GM12873 (cell line): ENCODE measurements around the gene LARGE1.

ENCODE experiments used
- TF ChIP-seq, protein P1 (sequence below): IDR thresholded peaks from 2 replicates; pipeline ENCODE4 v1.5.1; 2012; ENCODE audit warnings: low read depth, mild to moderate bottlenecking, moderate library complexity, low read length, control low read depth; ENCODE audit not compliant: insufficient read depth; ENCODE audit errors: missing control alignments

The LARGE1 gene

DNA sequence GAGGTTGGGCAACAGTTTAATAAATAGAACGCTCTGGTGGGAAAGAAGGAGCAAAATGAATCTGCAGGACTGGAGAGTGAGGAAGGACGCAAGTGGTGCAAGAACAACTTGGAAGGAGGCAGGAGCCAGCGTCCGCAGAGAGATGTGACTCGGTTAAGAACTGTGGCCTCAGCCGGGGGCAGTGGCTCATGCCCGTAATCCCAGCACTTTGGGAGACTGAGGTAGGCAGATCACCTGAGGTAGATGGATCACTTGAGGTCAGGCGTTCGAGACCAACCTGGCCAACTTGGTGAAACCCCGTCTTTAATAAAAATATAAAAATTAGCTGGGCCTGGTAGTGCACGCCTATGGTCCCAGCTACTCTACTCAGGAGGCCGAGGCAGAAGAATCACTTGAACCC, 319.7 kb downstream of the LARGE1 start:
- TF ChIP-seq, protein P1, sequence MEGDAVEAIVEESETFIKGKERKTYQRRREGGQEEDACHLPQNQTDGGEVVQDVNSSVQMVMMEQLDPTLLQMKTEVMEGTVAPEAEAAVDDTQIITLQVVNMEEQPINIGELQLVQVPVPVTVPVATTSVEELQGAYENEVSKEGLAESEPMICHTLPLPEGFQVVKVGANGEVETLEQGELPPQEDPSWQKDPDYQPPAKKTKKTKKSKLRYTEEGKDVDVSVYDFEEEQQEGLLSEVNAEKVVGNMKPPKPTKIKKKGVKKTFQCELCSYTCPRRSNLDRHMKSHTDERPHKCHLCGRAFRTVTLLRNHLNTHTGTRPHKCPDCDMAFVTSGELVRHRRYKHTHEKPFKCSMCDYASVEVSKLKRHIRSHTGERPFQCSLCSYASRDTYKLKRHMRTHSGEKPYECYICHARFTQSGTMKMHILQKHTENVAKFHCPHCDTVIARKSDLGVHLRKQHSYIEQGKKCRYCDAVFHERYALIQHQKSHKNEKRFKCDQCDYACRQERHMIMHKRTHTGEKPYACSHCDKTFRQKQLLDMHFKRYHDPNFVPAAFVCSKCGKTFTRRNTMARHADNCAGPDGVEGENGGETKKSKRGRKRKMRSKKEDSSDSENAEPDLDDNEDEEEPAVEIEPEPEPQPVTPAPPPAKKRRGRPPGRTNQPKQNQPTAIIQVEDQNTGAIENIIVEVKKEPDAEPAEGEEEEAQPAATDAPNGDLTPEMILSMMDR = no peak

DNA sequence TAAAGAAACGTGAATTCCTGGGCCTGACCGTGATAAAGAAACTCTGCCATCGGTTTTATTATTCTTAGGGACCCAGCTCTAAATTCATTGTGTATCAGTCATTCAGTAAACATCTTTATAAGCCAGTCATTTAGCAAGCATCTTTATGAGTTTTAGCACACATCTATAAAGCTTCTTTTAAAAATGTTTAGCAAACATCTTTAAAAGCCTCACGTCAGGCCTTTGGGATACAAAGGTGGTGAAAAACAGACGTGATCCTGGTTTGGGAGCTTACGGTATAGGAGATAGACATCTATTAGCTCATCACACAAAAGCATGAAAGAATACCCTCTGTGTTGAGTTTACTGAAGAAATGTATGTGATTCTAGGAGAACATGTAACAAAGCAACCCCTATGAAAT, 320.2 kb downstream of the LARGE1 start:
- TF ChIP-seq, protein P1 = no peak

DNA sequence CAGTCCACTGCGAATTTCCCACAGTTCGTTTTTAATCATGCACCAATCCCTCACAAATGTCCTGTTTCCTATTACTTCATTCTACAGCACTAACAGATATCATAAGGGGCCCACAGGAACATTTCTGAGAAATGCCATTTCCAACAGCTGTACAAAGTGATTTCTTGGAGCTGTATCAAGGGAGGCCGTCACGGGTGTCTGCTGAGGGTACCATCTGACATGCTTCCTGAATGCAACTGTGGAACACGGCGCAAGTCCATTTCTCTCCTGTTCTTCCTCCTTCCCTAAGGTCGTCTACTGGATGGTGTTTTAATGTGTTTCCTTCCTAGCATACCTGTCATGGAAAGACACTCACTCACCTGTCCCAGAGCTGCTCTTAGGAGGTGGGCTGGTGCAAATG, 320.7 kb downstream of the LARGE1 start:
- TF ChIP-seq, protein P1 = no peak

DNA sequence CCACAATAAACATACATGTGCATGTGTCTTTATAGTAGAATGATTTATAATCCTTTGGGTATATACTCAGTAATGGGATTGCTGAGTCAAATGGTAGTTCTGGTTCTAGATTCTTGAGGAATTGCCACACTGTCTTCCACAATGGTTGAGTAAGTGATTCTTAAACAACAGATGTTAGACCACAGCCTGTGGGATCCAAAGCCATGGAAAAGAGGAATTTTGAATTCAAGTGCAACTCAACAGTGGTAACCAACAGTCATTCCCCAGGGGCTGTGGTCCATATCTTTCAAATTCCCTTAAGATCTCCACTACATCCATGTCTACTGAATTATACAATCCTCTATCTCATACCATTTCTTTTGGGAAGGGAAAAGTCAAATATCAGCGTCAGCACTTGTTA, 321.5 kb downstream of the LARGE1 start:
- TF ChIP-seq, protein P1 = no peak

DNA sequence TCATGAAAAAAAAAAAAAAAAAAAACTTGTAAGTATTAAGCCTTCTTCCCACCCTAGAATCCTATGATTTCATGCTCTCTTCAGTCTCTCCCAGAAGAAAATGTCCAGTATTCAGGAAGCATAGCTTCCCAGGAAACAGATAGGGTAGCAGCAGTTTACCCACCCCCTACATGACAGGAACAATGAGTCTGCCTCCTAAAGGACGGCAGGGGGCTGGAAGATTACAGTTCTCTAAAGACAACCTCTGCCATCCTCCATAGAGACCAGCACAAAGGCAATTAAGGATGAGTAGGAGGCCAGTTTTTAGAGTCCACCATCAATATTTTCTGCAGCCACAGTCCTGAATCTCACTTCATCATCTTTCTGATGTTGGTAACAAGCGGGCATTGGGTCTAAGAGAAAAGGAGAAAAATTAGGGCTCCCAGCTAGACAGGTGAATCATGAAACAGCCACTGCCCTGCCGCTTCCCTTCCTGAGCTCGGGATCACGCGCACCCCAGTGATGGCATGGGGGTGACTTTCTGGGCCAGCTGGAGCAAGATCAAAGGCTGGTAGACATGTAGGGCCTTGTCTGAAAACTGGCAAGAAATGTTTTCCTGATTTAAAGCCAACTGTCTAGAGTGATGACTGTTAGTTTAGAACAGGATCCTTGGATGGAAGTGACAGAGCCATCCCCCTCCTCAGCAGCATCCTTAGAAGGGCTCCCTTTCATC, 322.8 kb downstream of the LARGE1 start:
- TF ChIP-seq, protein P1 = no peak

DNA sequence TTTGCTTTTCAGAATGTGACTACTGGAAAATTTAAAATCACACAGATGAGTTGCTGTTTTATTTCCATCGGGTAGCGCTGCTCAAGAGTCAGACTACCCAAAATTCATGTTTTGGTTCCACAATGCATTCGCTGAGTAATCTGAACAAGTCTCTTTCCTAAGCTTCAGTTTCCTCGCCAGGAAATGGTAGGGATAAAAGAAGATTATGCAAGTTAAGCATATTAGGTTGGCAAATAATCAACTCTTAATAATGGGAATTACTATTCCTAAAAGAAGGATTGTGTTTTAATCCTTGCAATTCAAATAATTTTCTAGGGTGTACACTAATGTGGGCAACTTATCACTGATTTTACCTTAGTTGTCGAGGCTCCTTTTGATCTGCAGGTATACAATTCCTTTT, 326.5 kb downstream of the LARGE1 start:
- TF ChIP-seq, protein P1 = no peak

DNA sequence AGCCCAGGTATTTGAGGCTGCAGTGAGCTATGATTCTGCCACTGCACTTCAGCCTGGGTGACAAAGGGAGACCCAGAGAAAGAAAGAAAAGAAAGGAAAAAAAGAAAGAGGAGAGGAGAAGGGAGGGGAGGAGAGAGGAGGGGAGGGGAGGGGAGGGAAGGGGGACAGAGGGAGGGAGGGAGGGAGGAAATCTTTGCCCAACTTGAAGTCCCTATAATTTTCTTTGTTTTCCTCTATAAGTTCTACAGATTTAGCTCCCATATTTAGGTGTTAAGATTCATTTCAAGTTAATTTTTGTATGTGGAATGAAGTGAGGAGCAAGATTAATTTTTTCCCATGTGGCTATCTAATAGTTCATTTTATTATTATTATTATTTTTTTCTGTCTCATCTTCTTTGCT, 328.3 kb downstream of the LARGE1 start:
- TF ChIP-seq, protein P1 = no peak
